ENCODE data around the gene BLTP2. TPM values are rescaled to one million over a fixed set of nuclear protein-coding genes. Genes with fewer than 3 reads are reported as not detected.

BLTP2 gene
- total and polyA plus RNA-seq, 10 of the 15 experiments (the other 5 are each of a cell fraction or from before 2014, with no cell fraction given), result 14.2 to 151 (median 78.1) TPM

- Histone ChIP-seq H3K9me3 (replicated peaks; ENCODE audit: control insufficient read depth, insufficient read depth, low read length) (no peaks in the 10 kb centered on the region), H3K79me2 (ENCODE audit: control insufficient read depth, insufficient read depth, low read length) (peaks cover 9% of the 10 kb centered on the region), H3K4me2 (ENCODE audit: control insufficient read depth, insufficient read depth) (no peak overlapping the region), H3K4me1 (ENCODE audit: control insufficient read depth, insufficient read depth, low read length) (no peaks in the 10 kb centered on the region; the same call in 1 of the 2 replicates), H4K20me1 (ENCODE audit: control insufficient read depth, insufficient read depth) (peaks cover 14% of the 10 kb centered on the region; the same call in 1 of the 2 replicates), H3K36me3 (ENCODE audit: control insufficient read depth in 2 of 2, insufficient read depth in 2 of 2, low read length in 1 of 2) (peaks cover 47 to 76% of the 10 kb centered on the region in 2 experiments), H3K27me3 (replicated peaks in 1 of 2; ENCODE audit: control insufficient read depth in 2 of 2, insufficient read depth in 2 of 2, low read length in 1 of 2) (no peaks in the 10 kb centered on the region), H3K27ac (ENCODE audit: control insufficient read depth, insufficient read depth) (no peak overlapping the region), H2AFZ (ENCODE audit: control insufficient read depth, low read depth, low read length) (no peak overlapping the region), H3K9ac (ENCODE audit: control insufficient read depth, insufficient read depth, low read length) (no peak overlapping the region), H3K4me3 (no peak overlapping the region)
- CTCF ChIA-PET, result interaction anchor here (1.1 kb wide), 1 partner anchor 8 kb away, joined by 6 read pairs; no protein-coding TSS in a partner anchor
- DNase-seq (ENCODE audit: low read depth, low spot score), result no peak
- TF ChIP-seq POLR2AphosphoS5 (IDR thresholded peaks at IDR 0.05; ENCODE audit: low read length), result no peak
- no TSS peak for BruUV-seq (replicated peaks)
- no peak for FAIRE-seq
- 95% methylated on average over 1 of the region's 1 CpG for WGBS (ENCODE audit: insufficient coverage, insufficient replicate concordance, low lambda C conversion rate, missing lambda C conversion rate)
- in situ Hi-C loops (cut with MboI), result no loop called here
- RAD21 ChIA-PET (ENCODE audit: unreplicated experiment), result no interaction called here
- intact Hi-C loops (cut with micrococcal nuclease; ENCODE audit: unreplicated experiment), result no loop called here
- ATAC-seq, result no peak
- POLR2A ChIA-PET, result interaction anchor here (1.7 kb wide), 1 partner anchor 8 kb away, joined by 6 read pairs; no protein-coding TSS in a partner anchor
- SMC1A ChIA-PET (ENCODE audit: uncharacterized antibody, unreplicated experiment), result interaction anchor here (1.0 kb wide), 1 partner anchor 11 kb away, joined by 3 read pairs; no protein-coding TSS in a partner anchor
Observed at GRCh38 chr17:28635506-28635905, 9.5 kb downstream of the BLTP2 start.

GRCh38 chr17:28634206-28634865, 10.6 kb downstream of the BLTP2 start:
- DNase-seq (ENCODE audit: low read depth, low spot score), result no peak
- POLR2A ChIA-PET, result interaction anchor here (0.5 to 1.7 kb wide), 3 partner anchors 10 to 93 kb away, joined by 3 to 7 read pairs (median 6); partner anchors contain the start of gene RPL23A

More at GRCh38 chr17:28634206-28634865, 10.6 kb downstream of the BLTP2 start:
- CTCF ChIA-PET, result interaction anchor here (0.7 to 1.3 kb wide), 5 partner anchors 9 to 250 kb away, joined by 3 to 6 read pairs (median 3); no protein-coding TSS in a partner anchor
- no TSS peak for BruUV-seq (replicated peaks)
- no peaks in the 10 kb centered on the region; the same call in 1 of the 2 replicates for H3K4me1 ChIP-seq (ENCODE audit: control insufficient read depth, insufficient read depth, low read length)
- intact Hi-C loops (cut with micrococcal nuclease; ENCODE audit: unreplicated experiment), result no loop called here
- SMC1A ChIA-PET (ENCODE audit: uncharacterized antibody, unreplicated experiment), result interaction anchor here (1.7 kb wide), 1 partner anchor 9 kb away, joined by 6 read pairs; no protein-coding TSS in a partner anchor
- peaks cover 9% of the 10 kb centered on the region for H3K79me2 ChIP-seq (ENCODE audit: control insufficient read depth, insufficient read depth, low read length)
- in situ Hi-C loops (cut with MboI), result no loop called here
- no peak overlapping the region for H3K27ac ChIP-seq (ENCODE audit: control insufficient read depth, insufficient read depth)
- no peak for TF ChIP-seq RAD21 (IDR thresholded peaks at IDR 0.05; ENCODE audit: insufficient read depth, low read depth, low read length)
- no peak for TF ChIP-seq SKIL (IDR thresholded peaks at IDR 0.05; ENCODE audit: low read depth, poor library complexity, severe bottlenecking)
- no peaks in the 10 kb centered on the region for H3K9me3 ChIP-seq (replicated peaks; ENCODE audit: control insufficient read depth, insufficient read depth, low read length)
- H3K4me3 ChIP-seq, result no peak overlapping the region
- H3K36me3 ChIP-seq (ENCODE audit: control insufficient read depth in 2 of 2, insufficient read depth in 2 of 2, low read length in 1 of 2), result peaks cover 41 to 66% of the 10 kb centered on the region in 2 experiments
- peaks cover 14% of the 10 kb centered on the region; the same call in 1 of the 2 replicates for H4K20me1 ChIP-seq (ENCODE audit: control insufficient read depth, insufficient read depth)
- no peaks in the 10 kb centered on the region for H3K27me3 ChIP-seq (replicated peaks in 1 of 2; ENCODE audit: control insufficient read depth in 2 of 2, insufficient read depth in 2 of 2, low read length in 1 of 2)
- H3K9ac ChIP-seq (ENCODE audit: control insufficient read depth, insufficient read depth, low read length), result no peak overlapping the region
- H3K4me2 ChIP-seq (ENCODE audit: control insufficient read depth, insufficient read depth), result no peak overlapping the region
- ATAC-seq, result no peak
- no peak overlapping the region for H2AFZ ChIP-seq (ENCODE audit: control insufficient read depth, low read depth, low read length)
- WGBS (ENCODE audit: insufficient coverage, insufficient replicate concordance, low lambda C conversion rate, missing lambda C conversion rate), result 91% methylated on average over 14 of the region's 14 CpGs
- RAD21 ChIA-PET (ENCODE audit: unreplicated experiment), result no interaction called here
- FAIRE-seq, result no peak
